Loucy (cell line): ENCODE measurements around the gene SLC9A3.

Experiments used
- H2AFZ ChIP-seq: fragments of 200-600 bp; sonication (generic); 2 replicates; pipeline ENCODE4 v1.6.0; 2016; ENCODE audit warnings: antibody characterized with exemption, mild to moderate bottlenecking, low read length, moderate library complexity
- H3F3A ChIP-seq: fragments of 200-600 bp; 2 replicates; pipeline ENCODE4 v1.6.0; 2016; ENCODE audit warnings: antibody characterized with exemption, low read depth, mild to moderate bottlenecking
- H3K27me3 ChIP-seq: fragments of 200-600 bp; sonication (generic); 2 replicates; pipeline ENCODE4 v1.6.1; 2014; ENCODE audit warnings: low read length, mild to moderate bottlenecking; ENCODE audit not compliant: insufficient read depth, poor library complexity, severe bottlenecking
- H3K36me3 ChIP-seq: fragments of 200-600 bp; sonication (generic); 2 replicates; pipeline ENCODE4 v1.6.1; 2016; ENCODE audit warnings: low read length; ENCODE audit not compliant: insufficient read depth
- H3K4me1 ChIP-seq: fragments of 200-600 bp; sonication (generic); 2 replicates; pipeline ENCODE4 v1.5.1; 2014; ENCODE audit warnings: low read length, mild to moderate bottlenecking; ENCODE audit not compliant: insufficient read depth, poor library complexity, severe bottlenecking
- H3K4me2 ChIP-seq: fragments of 200-600 bp; sonication (generic); 2 replicates; pipeline ENCODE4 v1.6.0; 2014; ENCODE audit warnings: antibody characterized with exemption, low read length, low read depth, mild to moderate bottlenecking; ENCODE audit not compliant: poor library complexity, severe bottlenecking
- H3K4me3 ChIP-seq: fragments of 200-600 bp; sonication (generic); 2 replicates; pipeline ENCODE4 v1.5.1; 2014; ENCODE audit warnings: low read length, mild to moderate bottlenecking, mixed read lengths; ENCODE audit not compliant: poor library complexity, severe bottlenecking
- H3K79me2 ChIP-seq: fragments of 200-600 bp; sonication (generic); 2 replicates; pipeline ENCODE4 v1.6.1; 2014; ENCODE audit warnings: low read length; ENCODE audit not compliant: insufficient read depth
- H3K9ac ChIP-seq: fragments of 200-600 bp; sonication (generic); 2 replicates; pipeline ENCODE4 v1.6.0; 2014; ENCODE audit warnings: mild to moderate bottlenecking, low read depth, low read length, moderate library complexity; ENCODE audit not compliant: poor library complexity, severe bottlenecking
- H3K9me2 ChIP-seq: fragments of 200-600 bp; sonication (generic); replicated peaks from 2 replicates; pipeline ENCODE4 v1.6.1; 2016; ENCODE audit warnings: low read depth, low read length, mixed read lengths
- H3K9me3 ChIP-seq: fragments of 200-600 bp; sonication (generic); 2 replicates; pipeline ENCODE4 v1.6.1; 2014; ENCODE audit warnings: mild to moderate bottlenecking, antibody characterized with exemption, low read length, low read depth; ENCODE audit not compliant: insufficient read depth
- H4K20me1 ChIP-seq: fragments of 200-600 bp; sonication (generic); 2 replicates; pipeline ENCODE4 v1.6.0; 2014; ENCODE audit warnings: antibody characterized with exemption, low read length, mild to moderate bottlenecking; ENCODE audit not compliant: insufficient read depth, poor library complexity, severe bottlenecking
- CTCF ChIP-seq: fragments of 200-600 bp; sonication (generic); conservative IDR thresholded peaks from 2 replicates; pipeline ENCODE4 v1.5.1; 2014; ENCODE audit warnings: mild to moderate bottlenecking, antibody characterized with exemption, low read length
- EZH2phosphoT487 ChIP-seq: fragments of 200-600 bp; IDR thresholded peaks from 2 replicates; pipeline ENCODE4 v1.6.1; 2018; ENCODE audit warnings: antibody characterized with exemption, mild to moderate bottlenecking, moderate library complexity, borderline replicate concordance

SLC9A3 gene

DNA sequence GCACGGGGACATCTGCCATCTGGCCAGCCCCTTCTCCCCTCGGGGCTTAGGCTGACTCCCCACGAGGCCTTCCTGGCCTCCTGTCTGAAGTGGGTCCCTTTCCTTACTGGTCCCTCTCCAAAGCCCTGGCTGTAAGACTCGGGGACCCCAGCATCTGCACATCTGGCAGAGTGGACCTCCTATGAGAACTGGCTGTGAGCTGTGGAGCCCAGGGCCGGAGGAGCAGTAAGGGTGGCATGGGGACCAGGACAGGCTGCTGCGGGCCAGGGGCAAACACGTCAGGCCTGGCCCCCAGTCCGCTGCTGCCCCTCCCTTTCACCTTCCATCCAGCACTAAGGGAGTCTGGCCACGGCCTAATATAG is 47.5 kb downstream of the SLC9A3 start:
- Histone ChIP-seq H3K4me1 (peaks cover 9% of the 10 kb centered on the region), H3K79me2 (peaks cover 17% of the 10 kb centered on the region), H3F3A (no peaks in the 10 kb centered on the region), H4K20me1 (peaks cover 7% of the 10 kb centered on the region), H3K27me3 (peaks cover 6% of the 10 kb centered on the region), H3K36me3 (no peaks in the 10 kb centered on the region), H3K9ac (no peak overlapping the region), H3K4me2 (no peak overlapping the region), H3K9me3 (no peaks in the 10 kb centered on the region), H3K4me3 (no peak overlapping the region), H2AFZ (no peak overlapping the region), H3K9me2 (no peaks in the 10 kb centered on the region)
- TF ChIP-seq EZH2phosphoT487, result no peak
- TF ChIP-seq CTCF, result no peak

GRCh38 chr5:476102-476813 is 48.0 kb downstream of the SLC9A3 start:
- Histone ChIP-seq H3K4me3 (no peak overlapping the region), H3K36me3 (no peaks in the 10 kb centered on the region), H3K4me1 (peaks cover 14% of the 10 kb centered on the region), H3K79me2 (peaks cover 23% of the 10 kb centered on the region), H3K9ac (no peak overlapping the region), H3K4me2 (no peak overlapping the region), H3F3A (no peaks in the 10 kb centered on the region), H3K9me3 (no peaks in the 10 kb centered on the region), H3K9me2 (no peaks in the 10 kb centered on the region), H4K20me1 (peaks cover 13% of the 10 kb centered on the region), H2AFZ (no peak overlapping the region), H3K27me3 (peaks cover 6% of the 10 kb centered on the region)
- TF ChIP-seq EZH2phosphoT487 (no peak), CTCF (no peak)

- Histone ChIP-seq H3K9me2 (no peaks in the 10 kb centered on the region), H3K9ac (no peak overlapping the region), H3K4me3 (no peak overlapping the region), H4K20me1 (peaks cover 13% of the 10 kb centered on the region), H3K9me3 (no peaks in the 10 kb centered on the region), H2AFZ (no peak overlapping the region), H3K79me2 (peaks cover 28% of the 10 kb centered on the region), H3K4me2 (no peak overlapping the region), H3K36me3 (no peaks in the 10 kb centered on the region), H3K4me1 (peaks cover 17% of the 10 kb centered on the region), H3K27me3 (peaks cover 6% of the 10 kb centered on the region), H3F3A (no peaks in the 10 kb centered on the region)
- TF ChIP-seq EZH2phosphoT487 (no peak), CTCF (no peak)
Measured at GRCh38 chr5:475704-476101, 48.5 kb downstream of the SLC9A3 start.
